ENCODE results near the gene PBX3.
"Not testable (repeated sequence)": the region's sequence is repeated elsewhere in the genome, so short reads cannot be mapped to it uniquely, and the experiment has no call there.

The PBX3 gene

GRCh38 chr9:125763394-125763801, 16.2 kb downstream of the PBX3 start:
- Histone ChIP-seq H3K27me3 (ENCODE audit: insufficient read depth, low read length) (no peaks in the 10 kb centered on the region), H3K9me3 (ENCODE audit: insufficient read depth, low read depth, low read length) (no peaks in the 10 kb centered on the region), H3K4me1 (ENCODE audit: insufficient read depth, low read length) (peaks cover 52% of the 10 kb centered on the region), H3K9ac (ENCODE audit: low read depth, low read length) (no peak overlapping the region), H3K27ac (ENCODE audit: low read length) (no peak overlapping the region), H3K36me3 (ENCODE audit: insufficient read depth, low read depth, low read length) (no peaks in the 10 kb centered on the region), H3K4me3 (ENCODE audit: low read length) (no peak overlapping the region)

DNA sequence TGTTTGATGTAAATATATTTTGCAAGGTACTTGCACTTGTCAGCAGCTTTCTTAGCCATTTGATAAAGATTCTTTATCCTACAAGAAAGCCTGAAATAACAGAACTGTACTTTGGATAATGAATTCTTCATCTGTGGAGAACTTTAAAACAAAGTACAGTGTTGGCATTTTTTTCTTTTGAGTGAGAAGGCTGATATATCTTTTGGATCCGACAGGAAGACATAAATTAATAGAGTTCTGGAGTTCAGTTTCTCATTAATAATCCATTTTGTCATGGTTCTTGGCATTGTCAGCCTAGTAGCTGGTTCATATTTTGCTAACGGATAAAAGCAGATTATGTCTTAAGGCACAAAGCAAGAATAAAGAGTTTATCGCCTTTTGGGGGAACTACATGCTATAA, 17.0 kb downstream of the PBX3 start:
- Histone ChIP-seq H3K27ac (ENCODE audit: low read length) (no peak overlapping the region), H3K9ac (ENCODE audit: low read depth, low read length) (no peak overlapping the region), H3K4me1 (ENCODE audit: insufficient read depth, low read length) (peaks cover 44% of the 10 kb centered on the region), H3K4me3 (ENCODE audit: low read length) (no peak overlapping the region), H3K27me3 (ENCODE audit: insufficient read depth, low read length) (no peaks in the 10 kb centered on the region), H3K9me3 (ENCODE audit: insufficient read depth, low read depth, low read length) (no peaks in the 10 kb centered on the region), H3K36me3 (ENCODE audit: insufficient read depth, low read depth, low read length) (no peaks in the 10 kb centered on the region)

- Histone ChIP-seq H3K27ac (ENCODE audit: low read length) (no peak overlapping the region), H3K9me3 (ENCODE audit: insufficient read depth, low read depth, low read length) (no peaks in the 10 kb centered on the region), H3K4me3 (ENCODE audit: low read length) (no peak overlapping the region), H3K9ac (ENCODE audit: low read depth, low read length) (no peak overlapping the region), H3K36me3 (ENCODE audit: insufficient read depth, low read depth, low read length) (no peaks in the 10 kb centered on the region), H3K4me1 (ENCODE audit: insufficient read depth, low read length) (peaks cover 30% of the 10 kb centered on the region), H3K27me3 (ENCODE audit: insufficient read depth, low read length) (no peaks in the 10 kb centered on the region)
Measured at GRCh38 chr9:125766468-125767221, 19.5 kb downstream of the PBX3 start.

- H3K27ac ChIP-seq (ENCODE audit: low read length): no peak overlapping the region
- H3K4me3 ChIP-seq (ENCODE audit: low read length): no peak overlapping the region
- H3K9ac ChIP-seq (ENCODE audit: low read depth, low read length): no peak overlapping the region
- H3K4me1 ChIP-seq (ENCODE audit: insufficient read depth, low read length): peaks cover 26% of the 10 kb centered on the region; the same call in 1 of the 2 replicates
- H3K27me3 ChIP-seq (ENCODE audit: insufficient read depth, low read length): no peaks in the 10 kb centered on the region
- no peaks in the 10 kb centered on the region for H3K36me3 ChIP-seq (ENCODE audit: insufficient read depth, low read depth, low read length)
- no peaks in the 10 kb centered on the region for H3K9me3 ChIP-seq (ENCODE audit: insufficient read depth, low read depth, low read length)
Measured at GRCh38 chr9:125767349-125767748, 20.2 kb downstream of the PBX3 start.

GRCh38 chr9:125768803-125769202, 21.6 kb downstream of the PBX3 start:
- Histone ChIP-seq H3K27ac (ENCODE audit: low read length) (no peak overlapping the region), H3K4me1 (ENCODE audit: insufficient read depth, low read length) (peaks cover 11% of the 10 kb centered on the region; the same call in 1 of the 2 replicates), H3K4me3 (ENCODE audit: low read length) (no peak overlapping the region), H3K9ac (ENCODE audit: low read depth, low read length) (no peak overlapping the region), H3K9me3 (ENCODE audit: insufficient read depth, low read depth, low read length) (no peaks in the 10 kb centered on the region), H3K36me3 (ENCODE audit: insufficient read depth, low read depth, low read length) (no peaks in the 10 kb centered on the region), H3K27me3 (ENCODE audit: insufficient read depth, low read length) (no peaks in the 10 kb centered on the region)

- Histone ChIP-seq H3K9ac (ENCODE audit: low read depth, low read length) (no peak overlapping the region), H3K36me3 (ENCODE audit: insufficient read depth, low read depth, low read length) (no peaks in the 10 kb centered on the region), H3K4me3 (ENCODE audit: low read length) (no peak overlapping the region), H3K27me3 (ENCODE audit: insufficient read depth, low read length) (no peaks in the 10 kb centered on the region), H3K27ac (ENCODE audit: low read length) (no peak overlapping the region), H3K9me3 (ENCODE audit: insufficient read depth, low read depth, low read length) (no peaks in the 10 kb centered on the region), H3K4me1 (ENCODE audit: insufficient read depth, low read length) (peaks cover 10% of the 10 kb centered on the region; the same call in 1 of the 2 replicates)
Measured at GRCh38 chr9:125771037-125771436, 23.9 kb downstream of the PBX3 start.

- no peaks in the 10 kb centered on the region for H3K36me3 ChIP-seq (ENCODE audit: insufficient read depth, low read depth, low read length)
- H3K27me3 ChIP-seq (ENCODE audit: insufficient read depth, low read length): no peaks in the 10 kb centered on the region
- no peaks in the 10 kb centered on the region for H3K9me3 ChIP-seq (ENCODE audit: insufficient read depth, low read depth, low read length)
- no peak overlapping the region for H3K9ac ChIP-seq (ENCODE audit: low read depth, low read length)
- H3K4me3 ChIP-seq (ENCODE audit: low read length): no peak overlapping the region
- no peak overlapping the region for H3K27ac ChIP-seq (ENCODE audit: low read length)
- H3K4me1 ChIP-seq (ENCODE audit: insufficient read depth, low read length): peaks cover 10% of the 10 kb centered on the region; the same call in 1 of the 2 replicates
Measured at GRCh38 chr9:125772740-125773139, 25.6 kb downstream of the PBX3 start.

DNA sequence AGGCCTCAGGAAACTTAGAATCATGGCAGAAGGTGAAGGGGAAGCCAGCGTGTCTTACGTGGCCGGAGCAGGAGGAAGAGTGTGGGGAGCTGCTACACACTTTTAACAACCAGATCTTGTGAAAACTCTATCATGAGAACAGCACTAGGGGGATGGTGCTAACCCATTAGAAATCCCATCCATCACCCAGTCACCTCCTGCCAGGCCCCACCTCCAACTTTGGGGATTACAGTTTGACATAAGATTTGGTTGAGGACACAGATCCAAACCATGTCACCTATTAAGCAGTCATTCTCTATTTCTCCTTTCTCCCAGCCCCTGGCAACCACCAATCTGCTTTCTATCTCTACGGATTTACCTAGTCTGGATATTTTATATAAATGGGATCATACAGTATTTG, 26.9 kb downstream of the PBX3 start:
- Histone ChIP-seq H3K9me3 (ENCODE audit: insufficient read depth, low read depth, low read length) (no peaks in the 10 kb centered on the region), H3K9ac (ENCODE audit: low read depth, low read length) (no peak overlapping the region), H3K27ac (ENCODE audit: low read length) (no peak overlapping the region), H3K36me3 (ENCODE audit: insufficient read depth, low read depth, low read length) (no peaks in the 10 kb centered on the region), H3K4me1 (ENCODE audit: insufficient read depth, low read length) (peaks cover 10% of the 10 kb centered on the region; the same call in 1 of the 2 replicates), H3K4me3 (ENCODE audit: low read length) (no peak overlapping the region), H3K27me3 (ENCODE audit: insufficient read depth, low read length) (no peaks in the 10 kb centered on the region)

DNA sequence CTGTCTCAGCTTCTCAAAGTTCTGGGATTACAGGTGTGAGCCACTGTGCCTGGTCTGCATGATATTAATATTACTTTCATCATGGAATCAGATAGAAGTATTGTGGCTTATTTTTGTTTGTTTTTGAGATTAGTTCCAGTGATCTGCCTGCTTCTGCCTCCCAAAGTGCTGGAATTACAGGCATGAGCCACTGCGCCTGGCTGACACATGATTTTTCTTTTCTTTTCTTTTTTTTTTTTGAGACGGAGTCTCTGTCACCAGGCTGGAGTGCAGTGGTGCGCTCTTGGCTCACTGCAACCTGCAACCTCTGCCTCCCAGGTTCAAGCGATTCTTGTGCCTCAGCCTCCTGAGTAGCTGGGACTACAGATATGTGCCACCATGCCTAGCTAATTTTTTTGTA, 29.6 kb downstream of the PBX3 start:
- H3K27ac ChIP-seq (ENCODE audit: low read length); H3K4me3 ChIP-seq (ENCODE audit: low read length); H3K9me3 ChIP-seq (ENCODE audit: insufficient read depth, low read depth, low read length); H3K27me3 ChIP-seq (ENCODE audit: insufficient read depth, low read length); H3K36me3 ChIP-seq (ENCODE audit: insufficient read depth, low read depth, low read length); H3K4me1 ChIP-seq (ENCODE audit: insufficient read depth, low read length); H3K9ac ChIP-seq (ENCODE audit: low read depth, low read length): not testable (repeated sequence)

DNA sequence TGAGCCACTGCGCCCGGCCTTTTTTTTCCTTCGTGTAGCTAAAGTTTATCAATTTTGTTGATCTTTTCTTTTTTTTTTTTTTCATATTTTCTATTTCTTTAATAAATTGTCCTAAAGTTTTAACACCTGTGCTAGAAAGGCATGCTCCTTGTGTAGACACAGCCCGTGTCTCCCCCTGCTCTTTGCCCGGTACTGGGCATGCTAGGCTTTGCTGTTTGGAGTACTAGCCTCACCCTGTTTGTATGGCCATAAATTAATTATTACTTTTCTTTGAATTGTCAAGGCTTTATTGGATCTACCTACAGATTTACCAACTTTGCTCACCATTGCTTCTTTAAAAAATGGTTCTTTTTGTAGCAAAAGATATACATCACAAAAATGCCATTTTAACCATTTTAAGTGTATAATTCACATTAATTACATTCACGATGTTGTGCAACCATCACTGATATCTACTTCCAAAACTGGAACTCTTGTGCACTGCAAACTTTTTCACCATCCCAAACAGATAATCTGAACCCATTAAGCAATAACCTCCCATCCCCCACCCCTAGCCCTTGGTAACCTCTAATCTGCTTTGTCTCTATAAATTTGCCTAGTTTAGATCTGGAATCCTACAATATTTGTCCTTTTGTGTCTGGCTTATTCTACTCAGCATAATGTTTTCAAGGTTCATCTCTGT, 31.5 kb downstream of the PBX3 start:
- H3K36me3 ChIP-seq (ENCODE audit: insufficient read depth, low read depth, low read length): peaks cover 14% of the 10 kb centered on the region; the same call in 1 of the 2 replicates
- not testable (repeated sequence) for H3K27me3 ChIP-seq (ENCODE audit: insufficient read depth, low read length); H3K27ac ChIP-seq (ENCODE audit: low read length); H3K4me3 ChIP-seq (ENCODE audit: low read length); H3K9ac ChIP-seq (ENCODE audit: low read depth, low read length); H3K4me1 ChIP-seq (ENCODE audit: insufficient read depth, low read length)
- H3K9me3 ChIP-seq (ENCODE audit: insufficient read depth, low read depth, low read length): peaks cover 18% of the 10 kb centered on the region

GRCh38 chr9:125779220-125779565, 32.0 kb downstream of the PBX3 start:
- not testable (repeated sequence) for H3K4me1 ChIP-seq (ENCODE audit: insufficient read depth, low read length); H3K9ac ChIP-seq (ENCODE audit: low read depth, low read length); H3K27ac ChIP-seq (ENCODE audit: low read length); H3K4me3 ChIP-seq (ENCODE audit: low read length); H3K27me3 ChIP-seq (ENCODE audit: insufficient read depth, low read length)
- Histone ChIP-seq H3K9me3 (ENCODE audit: insufficient read depth, low read depth, low read length) (peaks cover 18% of the 10 kb centered on the region), H3K36me3 (ENCODE audit: insufficient read depth, low read depth, low read length) (peaks cover 14% of the 10 kb centered on the region; the same call in 1 of the 2 replicates)

DNA sequence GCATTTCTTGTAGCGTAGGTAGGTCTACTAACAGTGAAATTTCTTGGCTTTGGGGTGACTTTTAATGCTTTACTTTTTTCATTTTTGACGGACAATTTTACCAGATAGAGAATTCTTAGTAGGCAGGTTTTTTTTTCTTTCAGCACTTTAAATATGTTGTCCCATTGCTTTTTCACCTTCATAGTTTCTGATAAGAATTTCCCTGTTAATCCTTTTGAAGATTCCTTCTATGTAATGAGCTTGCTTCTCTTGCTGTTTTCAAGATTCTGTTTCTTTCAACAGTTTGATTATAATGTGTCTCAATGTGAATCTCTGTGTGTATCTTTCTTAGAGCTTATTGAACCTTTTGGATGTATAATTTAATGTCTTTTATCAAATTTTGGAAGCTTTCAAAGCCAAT, 35.5 kb downstream of the PBX3 start:
- H3K4me3 ChIP-seq (ENCODE audit: low read length): no peak overlapping the region
- H3K36me3 ChIP-seq (ENCODE audit: insufficient read depth, low read depth, low read length): peaks cover 19% of the 10 kb centered on the region; the same call in 1 of the 2 replicates
- no peak overlapping the region for H3K27ac ChIP-seq (ENCODE audit: low read length)
- H3K9ac ChIP-seq (ENCODE audit: low read depth, low read length): no peak overlapping the region
- H3K9me3 ChIP-seq (ENCODE audit: insufficient read depth, low read depth, low read length): peaks cover 18% of the 10 kb centered on the region
- H3K4me1 ChIP-seq (ENCODE audit: insufficient read depth, low read length): no peaks in the 10 kb centered on the region
- H3K27me3 ChIP-seq (ENCODE audit: insufficient read depth, low read length): no peaks in the 10 kb centered on the region

Measured in iPS-20b (cell line).